ENCODE data around the gene RIN1. TPM values are rescaled to one million over a fixed set of nuclear protein-coding genes. Genes with fewer than 3 reads are reported as not detected.

Gene RIN1
- total RNA-seq, 1 donor from 2014 or later, result 1.7 TPM

GRCh38 chr11:66338276-66339161 is 2.3 kb upstream of the RIN1 start:
- no peak for ATAC-seq
- DNase-seq, result no peak
- intact Hi-C loops (cut with micrococcal nuclease), result no loop called here

GRCh38 chr11:66337103-66337899 is 1.1 kb upstream of the RIN1 start:
- DNase-seq (no peak), ATAC-seq (peak; percentile 4)
- intact Hi-C loops (cut with micrococcal nuclease), result no loop called here

GRCh38 chr11:66335531-66336233 is 552 bp downstream of the RIN1 start:
- intact Hi-C loops (cut with micrococcal nuclease), result no loop called here
- peak; percentile 41 for DNase-seq

GRCh38 chr11:66334605-66335442 is 1.4 kb downstream of the RIN1 start:
- intact Hi-C loops (cut with micrococcal nuclease), result no loop called here
- DNase-seq (no peak), ATAC-seq (no peak)

More at GRCh38 chr11:66335531-66336233, 552 bp downstream of the RIN1 start:
- peak; percentile 29 for ATAC-seq

GRCh38 chr11:66333896-66334604 is 2.2 kb downstream of the RIN1 start:
- DNase-seq (no peak), ATAC-seq (no peak)
- intact Hi-C loops (cut with micrococcal nuclease), result no loop called here

- intact Hi-C loops (cut with micrococcal nuclease), result no loop called here
- DNase-seq, result no peak
Measured at GRCh38 chr11:66333220-66333877, 2.9 kb downstream of the RIN1 start.

GRCh38 chr11:66332371-66333219 is 3.6 kb downstream of the RIN1 start:
- ATAC-seq (no peak), DNase-seq (no peak)
- intact Hi-C loops (cut with micrococcal nuclease), result no loop called here

More at GRCh38 chr11:66333220-66333877, 2.9 kb downstream of the RIN1 start:
- no peak for ATAC-seq

- DNase-seq, result peak; percentile 13
- intact Hi-C loops (cut with micrococcal nuclease), result no loop called here
- no peak for ATAC-seq
Measured at GRCh38 chr11:66331542-66332370, 4.5 kb downstream of the RIN1 start.

- DNase-seq (peak; percentile 23), ATAC-seq (no peak)
- intact Hi-C loops (cut with micrococcal nuclease), result no loop called here
Measured at GRCh38 chr11:66330931-66331330, 5.3 kb downstream of the RIN1 start.

- no peak for DNase-seq
- intact Hi-C loops (cut with micrococcal nuclease), result no loop called here
- ATAC-seq, result no peak
Measured at GRCh38 chr11:66329165-66329673, 7.0 kb downstream of the RIN1 start.

- intact Hi-C loops (cut with micrococcal nuclease), result loop anchor here (1.0 kb wide), 1 partner anchor 16 kb away; no protein-coding TSS in a partner anchor
- peak; percentile 75 for ATAC-seq
- DNase-seq, result peak; percentile 86
Measured at GRCh38 chr11:66328302-66329144, 7.7 kb downstream of the RIN1 start.

- ATAC-seq (peak; percentile 2), DNase-seq (peak; percentile 35)
- intact Hi-C loops (cut with micrococcal nuclease), result loop anchor here (1.0 kb wide), 1 partner anchor 16 kb away; no protein-coding TSS in a partner anchor
Measured at GRCh38 chr11:66328031-66328301, 8.3 kb downstream of the RIN1 start.

- intact Hi-C loops (cut with micrococcal nuclease), result loop anchor here (1.0 kb wide), 1 partner anchor 15 kb away; no protein-coding TSS in a partner anchor
- ATAC-seq (peak; percentile 43), DNase-seq (peak; percentile 46)
Measured at GRCh38 chr11:66327171-66328030, 8.8 kb downstream of the RIN1 start.

All from left ventricle myocardium superior (tissue), 1 donor.